NK-92 (cell line): ENCODE results near the gene STK38L.
A peak's percentile ranks its signal among the peaks of the same experiment; 100 is the strongest.

ENCODE experiments used
- DNase-seq: peaks from one replicate; lab custom pipeline; 2025; ENCODE audit not compliant: unreplicated experiment; lab: John Stamatoyannopoulos, UW

The STK38L gene

DNA sequence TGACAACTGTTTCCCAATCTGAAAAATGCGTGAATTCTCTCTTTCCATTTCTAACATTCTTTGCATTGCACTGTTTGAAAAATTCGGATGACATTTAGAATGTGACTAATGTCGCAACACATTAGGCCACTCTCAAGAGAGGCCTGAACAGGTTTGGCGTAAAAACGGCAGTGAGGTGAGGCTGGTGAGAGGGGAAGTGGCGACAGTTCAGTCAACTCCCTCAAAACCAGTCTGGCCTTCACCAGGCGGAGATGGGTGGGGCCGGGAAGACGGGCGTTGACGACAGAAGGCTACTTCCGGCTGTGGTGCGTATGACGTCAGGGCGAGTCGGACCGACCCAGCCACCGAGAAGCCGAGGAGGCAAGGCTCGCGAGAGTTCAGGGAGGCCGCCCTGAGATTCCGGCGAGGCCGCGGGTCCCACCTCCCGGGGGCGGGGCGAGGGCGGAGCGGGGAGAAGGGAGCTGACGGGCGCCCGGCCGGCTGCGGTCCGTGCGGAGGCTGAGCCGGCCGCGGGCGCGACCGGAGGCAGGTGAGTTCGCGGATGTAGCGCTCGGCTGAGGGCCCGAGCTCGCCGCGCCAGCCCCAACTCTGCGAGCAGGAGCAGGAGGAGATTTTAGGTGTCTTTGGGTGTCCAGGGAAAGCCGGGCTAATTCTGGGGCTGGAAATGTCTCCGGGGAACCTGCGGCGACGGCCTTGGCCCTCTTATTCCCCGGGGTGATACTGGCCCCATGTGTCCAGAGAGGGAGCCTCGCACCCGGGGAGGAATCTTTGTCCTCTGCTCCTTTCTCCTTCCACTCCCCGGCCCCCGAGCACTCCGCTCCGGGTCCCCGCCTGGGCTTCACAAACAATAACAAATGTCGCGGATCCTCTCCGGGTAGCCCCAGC lies at the start of gene STK38L:
Gene STK38L (plus strand): TSS at position 483 of the 885 bp plus-strand sequence. CDS start 53,435 bp downstream, outside the sequence.
- DNase-seq = peak; percentile 87

DNA sequence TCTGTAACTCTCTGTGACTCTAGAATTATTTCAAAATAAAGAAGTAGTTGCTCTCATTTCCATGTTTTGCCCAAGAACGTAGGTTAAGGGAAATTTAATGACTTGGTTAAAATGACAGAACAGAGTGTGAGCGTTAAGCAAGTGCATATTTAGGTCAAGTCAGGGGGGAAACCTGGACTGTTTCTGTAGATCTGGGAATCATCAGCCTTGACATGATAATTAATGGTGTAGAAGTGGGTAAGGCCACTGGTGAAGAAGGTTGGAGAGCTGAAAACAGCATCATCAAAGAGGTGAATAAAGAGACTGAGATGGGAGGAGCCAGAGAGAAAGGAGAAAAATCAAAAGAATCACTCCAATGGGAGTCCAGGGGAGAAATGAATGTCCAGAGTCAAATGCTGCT lies 49.4 kb upstream of the STK38L start:
- DNase-seq = no peak

- no peak for DNase-seq
Observed at GRCh38 chr12:27198036-27198435, 46.0 kb upstream of the STK38L start.

GRCh38 chr12:27199638-27200300 lies 44.3 kb upstream of the STK38L start:
- no peak for DNase-seq

DNA sequence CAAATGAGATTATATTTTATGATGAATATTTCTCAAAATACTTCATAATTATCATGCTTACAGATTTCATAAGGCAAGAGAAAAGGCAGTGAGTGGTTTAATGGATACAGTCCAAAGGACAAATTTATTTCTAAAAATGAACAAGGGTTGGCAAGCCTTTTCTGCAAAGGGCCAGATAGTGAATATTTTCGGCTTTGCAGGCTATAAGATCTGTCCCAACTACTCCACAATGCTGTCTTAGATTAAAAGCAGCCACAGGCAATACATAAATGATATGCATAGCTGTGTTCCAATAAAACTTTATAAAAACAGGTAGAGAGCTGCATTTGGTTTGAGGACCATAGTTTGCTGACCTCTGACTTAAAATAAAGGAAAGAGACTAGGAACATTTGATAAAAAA lies 42.9 kb upstream of the STK38L start:
- no peak for DNase-seq

DNA sequence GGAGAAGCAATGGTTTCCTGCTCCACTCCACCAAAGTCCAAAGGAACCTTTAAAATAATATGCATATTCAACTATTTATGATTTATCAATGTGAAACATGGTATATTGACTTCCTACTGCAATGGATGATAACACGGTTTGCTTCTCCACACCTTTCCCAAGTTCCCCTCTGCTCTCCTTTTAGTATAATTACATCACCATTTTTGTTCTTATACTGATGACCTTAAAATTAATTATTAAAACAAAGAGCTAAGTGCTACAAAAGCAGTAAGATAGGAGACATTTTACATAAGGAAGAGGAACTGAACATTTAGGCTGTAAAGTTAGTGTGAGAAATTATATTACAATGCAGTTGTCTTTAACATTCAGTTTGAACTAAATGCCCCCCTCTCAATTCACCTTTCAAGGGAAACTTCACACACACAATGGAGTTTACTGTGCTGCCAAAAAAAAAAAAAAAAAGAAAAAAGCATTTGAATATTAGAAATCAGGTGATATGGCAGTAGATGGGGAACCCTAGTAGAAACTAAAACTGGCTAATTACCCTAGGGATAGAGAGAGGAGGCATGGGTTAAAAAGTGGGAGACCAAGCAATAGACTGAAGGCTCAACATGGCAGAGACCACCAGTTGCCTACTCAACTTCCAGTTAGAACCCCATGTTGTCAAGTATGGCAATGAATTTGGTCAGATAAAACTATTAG lies 37.1 kb upstream of the STK38L start:
- DNase-seq = no peak

DNA sequence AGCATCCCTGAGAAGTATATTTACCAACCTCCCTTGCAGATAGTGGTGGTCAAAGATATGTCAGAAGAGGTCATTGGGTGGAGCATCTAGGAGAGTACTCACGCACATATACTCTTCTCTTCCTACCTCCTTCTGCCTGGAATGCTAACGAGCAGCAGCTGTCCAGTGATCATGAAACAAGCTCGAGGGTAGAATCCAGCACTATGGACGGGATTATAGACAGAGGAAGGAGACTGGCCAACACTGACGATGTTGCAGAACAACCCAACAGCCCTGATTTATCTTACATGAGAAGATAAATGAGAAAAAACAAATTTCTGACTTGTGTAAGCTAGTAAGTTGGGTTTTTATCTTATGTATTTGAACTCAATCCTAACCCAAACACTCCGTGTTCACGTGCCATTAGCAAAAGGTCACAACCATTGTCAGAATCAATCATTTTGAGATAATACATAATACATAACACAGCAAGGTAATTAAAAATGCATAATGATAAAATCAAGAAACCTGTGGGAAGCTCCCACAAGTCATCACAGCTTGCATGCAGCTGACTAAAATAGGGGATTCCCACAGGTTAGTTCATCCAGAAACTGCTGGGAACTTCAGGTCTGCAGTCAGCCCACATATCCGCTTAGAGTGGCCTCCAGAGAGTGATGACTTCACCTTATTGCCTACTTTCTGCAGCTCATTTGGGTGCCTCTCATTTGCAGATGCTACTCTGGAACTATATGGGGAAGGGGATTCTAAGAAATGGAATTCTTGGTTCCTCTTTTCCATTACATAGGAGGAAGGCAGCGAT lies 36.3 kb upstream of the STK38L start:
- no peak for DNase-seq

GRCh38 chr12:27208414-27208750 lies 35.7 kb upstream of the STK38L start:
- DNase-seq = no peak

GRCh38 chr12:27209257-27209910 lies 34.7 kb upstream of the STK38L start:
- DNase-seq = no peak

- DNase-seq = no peak
Observed at GRCh38 chr12:27210187-27210586, 33.9 kb upstream of the STK38L start.

- no peak for DNase-seq
Observed at GRCh38 chr12:27212861-27213260, 31.2 kb upstream of the STK38L start.

GRCh38 chr12:27213304-27213703 lies 30.8 kb upstream of the STK38L start:
- no peak for DNase-seq

GRCh38 chr12:27213830-27214787 lies 30.0 kb upstream of the STK38L start:
- DNase-seq = no peak

- DNase-seq = no peak
Observed at GRCh38 chr12:27217590-27217989, 26.5 kb upstream of the STK38L start.

DNA sequence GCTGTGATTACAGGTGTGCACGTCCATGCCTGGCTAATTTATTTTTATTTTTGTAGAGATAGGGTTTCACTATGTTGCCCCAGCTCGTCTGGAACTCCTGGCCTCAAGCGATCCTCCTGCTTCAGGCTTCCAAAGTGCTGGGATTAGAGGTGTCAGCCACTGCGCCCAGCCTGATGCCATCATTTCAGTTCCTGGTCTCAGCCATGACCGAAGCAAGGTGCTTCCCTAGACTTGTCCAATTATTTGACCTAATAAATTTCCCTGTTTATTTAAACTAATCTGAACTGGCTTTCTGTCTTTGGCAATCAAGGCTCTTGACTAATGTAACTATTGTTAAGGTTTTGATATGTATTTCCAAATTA lies 24.4 kb upstream of the STK38L start:
- no peak for DNase-seq

DNA sequence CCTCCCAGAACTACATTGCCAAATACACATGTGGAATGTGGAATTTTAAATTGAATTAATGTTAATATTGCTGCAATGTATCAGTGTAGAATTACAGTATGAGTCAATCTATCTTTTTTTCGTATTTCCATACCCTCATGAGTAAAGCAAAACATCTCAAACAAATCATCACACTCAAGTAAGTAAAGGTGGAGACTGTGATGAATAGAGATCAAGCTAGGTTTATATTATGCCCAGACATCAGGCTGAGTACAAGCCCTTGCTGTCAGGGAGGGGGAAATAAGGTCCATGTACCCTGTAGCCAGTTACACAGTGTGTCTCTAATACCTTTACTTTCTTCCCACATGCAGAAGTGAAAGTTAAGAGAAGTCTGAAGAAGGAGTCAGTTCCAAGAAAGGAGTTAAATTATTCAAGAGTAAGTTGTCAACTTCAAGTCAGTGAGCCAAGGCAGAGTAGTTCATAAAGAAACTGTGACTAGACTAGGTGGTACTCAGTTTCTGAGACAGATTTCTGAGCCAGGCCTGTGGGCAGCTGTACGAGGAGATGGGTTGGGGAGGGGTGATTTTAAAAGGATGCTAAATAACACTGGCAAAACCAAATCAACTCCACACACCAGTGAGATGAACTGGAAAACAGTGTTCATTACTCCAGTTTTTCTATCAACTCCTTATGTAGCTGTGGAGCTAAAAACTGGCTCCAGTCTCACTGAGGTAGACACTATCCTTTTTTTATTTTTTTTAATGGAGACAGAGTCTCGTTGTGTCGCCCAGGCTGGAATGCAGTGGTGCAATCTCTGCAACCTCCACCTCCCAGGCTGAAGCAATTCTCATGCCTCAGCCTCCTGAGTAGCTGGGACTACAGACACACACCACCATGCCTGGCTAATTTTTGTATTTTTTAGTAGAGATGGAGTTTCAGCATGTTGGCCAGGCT lies 23.8 kb upstream of the STK38L start:
- no peak for DNase-seq

GRCh38 chr12:27220988-27221345 lies 23.1 kb upstream of the STK38L start:
- DNase-seq = no peak

DNA sequence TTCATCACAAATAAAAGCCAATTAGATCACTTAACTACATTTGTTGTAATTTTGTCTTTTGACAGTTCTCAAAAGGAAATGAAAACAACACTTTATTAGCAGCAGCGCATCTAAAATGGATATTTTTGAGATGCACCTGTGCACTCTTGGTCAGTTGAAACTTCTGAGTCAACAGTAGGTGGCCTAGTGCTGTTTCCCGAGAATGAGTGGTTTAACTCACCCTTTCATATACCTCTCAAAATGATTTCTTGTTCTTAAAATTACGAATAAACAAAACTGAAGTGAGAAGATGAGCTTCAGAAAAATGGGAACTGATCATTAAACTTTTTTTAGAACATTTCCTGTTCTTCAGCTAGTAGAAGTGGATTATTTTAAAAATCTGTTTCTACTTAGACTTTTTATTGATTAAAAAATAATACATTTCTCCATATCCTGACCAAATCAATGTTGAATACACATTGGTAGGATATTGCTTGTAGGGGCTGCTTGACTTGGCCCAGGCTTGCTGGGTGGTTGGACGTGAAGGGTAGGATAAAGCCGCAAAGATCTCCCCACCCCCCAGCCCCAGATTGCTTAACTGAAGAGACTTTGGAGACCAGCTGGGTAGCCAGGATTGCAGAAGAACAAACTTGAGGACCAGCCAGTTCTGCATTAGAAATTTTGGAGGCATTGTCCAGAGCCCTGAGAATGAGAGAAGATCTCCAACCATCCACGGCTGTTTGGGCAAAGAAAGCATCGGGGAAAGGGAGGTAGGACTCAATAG lies 22.3 kb upstream of the STK38L start:
- DNase-seq = no peak
